Prostate gland (tissue), 2 donors: ENCODE measurements around the gene RPUSD1. TPM values are rescaled to one million over a fixed set of nuclear protein-coding genes. Genes with fewer than 3 reads are reported as not detected.
"Not testable (repeated sequence)": the region's sequence is repeated elsewhere in the genome, so short reads cannot be mapped to it uniquely, and the experiment has no call there.

Source experiments
- DNase-seq: peaks from one replicate; pipeline ENCODE4 v3.0.0-alpha.2; 2019; ENCODE audit warnings: low spot score
- H3K27ac ChIP-seq, 2 donors: fragments of 200-600 bp; sonication (generic); 2 replicates each; pipeline ENCODE4 v1.5.1; 2017 to 2019
- H3K27me3 ChIP-seq: fragments of 200-600 bp; sonication (generic); replicated peaks from 2 replicates; pipeline ENCODE4 v1.5.1; 2019; ENCODE audit not compliant: insufficient read depth
- H3K36me3 ChIP-seq, 2 donors: fragments of 200-600 bp; sonication (generic); 1 replicate in 1 of 2; 2 replicates in 1 of 2; pipeline versions ENCODE4 v1.5.1 to v1.8.1; 2017 to 2019
- H3K4me1 ChIP-seq: fragments of 200-600 bp; sonication (generic); replicated peaks from 2 replicates; pipeline ENCODE4 v1.5.1; 2019
- H3K4me3 ChIP-seq, 2 donors: fragments of 200-600 bp; sonication (generic); 2 replicates each; pipeline ENCODE4 v1.5.1; 2017 to 2019
- H3K9me3 ChIP-seq: fragments of 200-600 bp; sonication (generic); 2 replicates; pipeline ENCODE4 v1.5.1; 2017
- CTCF ChIP-seq, 4 experiments: fragments of 200-600 bp in 2 of 4; fragments of 450-650 bp in 2 of 4; sonication (generic) in 2 of 4; IDR thresholded peaks; 1 replicate in 3 of 4; 2 replicates in 1 of 4; pipeline ENCODE4 v1.5.1; 2016 to 2019; ENCODE audit warnings: antibody characterized with exemption in 4 of 4, mild to moderate bottlenecking in 2 of 4, moderate library complexity in 2 of 4
- POLR2A ChIP-seq: fragments of 450-650 bp; IDR thresholded peaks from one replicate; pipeline ENCODE4 v1.6.1; 2016; ENCODE audit warnings: antibody characterized with exemption, mild to moderate bottlenecking
- POLR2AphosphoS5 ChIP-seq: sonication (generic); formaldehyde crosslinking; IDR thresholded peaks from one replicate; pipeline ENCODE4 v1.6.1; 2017; ENCODE audit warnings: antibody characterized with exemption
- WGBS: methylation state at CpG from one replicate; pipeline ENCODE4 v1.1.5; 2018; 5-methylcytosine and 5-hydroxymethylcytosine counted together
- intact Hi-C: fragments of 100-400 bp; cut with DNase I; formaldehyde crosslinking; loops from one replicate; pipeline ENCODE4 v1.14.2; 2022
- total RNA-seq, 2 donors: library from RNA; depleted of rRNA; stranded (reverse); fragments of >200 nt; gene quantifications; one replicate each; pipeline ENCODE4 v1.1.0, GENCODE V29; 2016

The RPUSD1 gene
- total RNA-seq, 2 donors from 2014 or later, result 22.0 to 32.4 TPM

DNA sequence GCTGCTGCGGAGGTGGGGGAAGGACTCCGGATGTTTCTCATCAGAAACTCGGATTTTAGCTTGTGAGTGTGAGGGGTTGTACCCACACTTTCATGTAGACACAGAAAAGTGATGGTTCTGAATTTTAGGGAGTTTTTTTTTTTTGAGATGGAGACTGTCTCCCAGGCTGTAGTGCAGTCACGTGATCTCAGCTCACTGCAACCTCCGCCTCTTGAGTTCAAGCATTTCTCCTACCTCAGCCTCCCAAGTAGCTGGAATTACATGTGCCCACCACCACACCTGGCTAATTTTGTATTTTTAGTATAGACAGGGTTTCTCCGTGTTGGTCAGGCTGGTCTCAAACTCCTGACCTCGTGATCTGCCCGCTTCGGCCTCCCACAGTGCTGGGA is 34.7 kb upstream of the RPUSD1 start:
- Histone ChIP-seq H3K4me3 (no peak overlapping the region), H3K27ac (no peak overlapping the region), H3K27me3 (peaks cover 7% of the 10 kb centered on the region), H3K36me3 (no peaks in the 10 kb centered on the region), H3K9me3 (no peaks in the 10 kb centered on the region), H3K4me1 (no peaks in the 10 kb centered on the region)
- no peak for DNase-seq
- 94% methylated on average over 9 of the region's 9 CpGs for WGBS
- TF ChIP-seq CTCF (IDR thresholded peaks at IDR 0.05), result no peak
- TF ChIP-seq POLR2A, result no peak
- no peak for TF ChIP-seq POLR2AphosphoS5
- intact Hi-C loops, result no loop called here

- H3K9me3 ChIP-seq, result no peaks in the 10 kb centered on the region
- H3K27ac ChIP-seq, result no peak overlapping the region
- H3K4me1 ChIP-seq, result no peaks in the 10 kb centered on the region
- DNase-seq, result no peak
- no peak overlapping the region for H3K4me3 ChIP-seq
- H3K27me3 ChIP-seq, result peaks cover 8% of the 10 kb centered on the region
- TF ChIP-seq POLR2A (no peak), POLR2AphosphoS5 (no peak), CTCF (IDR thresholded peaks at IDR 0.05) (no peak)
- WGBS, result 82% methylated on average over 17 of the region's 21 CpGs
- no peaks in the 10 kb centered on the region for H3K36me3 ChIP-seq
- intact Hi-C loops, result no loop called here
These were observed 34.2 kb upstream of the RPUSD1 start for GRCh38 chr16:822174-822908.

DNA sequence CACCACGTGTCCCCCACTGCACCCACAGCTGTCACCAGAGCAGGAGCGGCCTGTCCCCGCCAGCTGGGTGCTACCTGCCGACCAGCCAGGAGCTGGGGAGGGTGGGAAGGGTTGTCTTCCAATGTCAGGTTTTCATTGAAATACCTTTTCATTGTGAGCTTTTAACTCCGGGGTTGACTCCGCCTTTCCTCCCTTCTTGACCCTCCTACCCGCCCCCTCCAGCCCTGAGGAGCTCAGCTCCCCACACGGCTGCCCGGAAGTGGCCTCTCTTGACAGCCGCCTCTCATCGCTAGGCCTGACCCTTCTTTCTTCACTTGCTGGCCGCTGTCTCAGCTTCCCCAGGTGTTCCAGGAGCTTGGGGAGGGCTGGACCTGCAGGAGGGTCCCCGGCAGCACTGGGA is 33.6 kb upstream of the RPUSD1 start:
- 60% methylated on average over 13 of the region's 13 CpGs for WGBS
- no peak for DNase-seq
- TF ChIP-seq CTCF (IDR thresholded peaks at IDR 0.05) (no peak), POLR2AphosphoS5 (no peak), POLR2A (no peak)
- Histone ChIP-seq H3K4me1 (no peaks in the 10 kb centered on the region), H3K4me3 (no peak overlapping the region), H3K27me3 (peaks cover 13% of the 10 kb centered on the region), H3K27ac (no peak overlapping the region), H3K36me3 (no peaks in the 10 kb centered on the region), H3K9me3 (no peaks in the 10 kb centered on the region)
- intact Hi-C loops, result no loop called here

DNA sequence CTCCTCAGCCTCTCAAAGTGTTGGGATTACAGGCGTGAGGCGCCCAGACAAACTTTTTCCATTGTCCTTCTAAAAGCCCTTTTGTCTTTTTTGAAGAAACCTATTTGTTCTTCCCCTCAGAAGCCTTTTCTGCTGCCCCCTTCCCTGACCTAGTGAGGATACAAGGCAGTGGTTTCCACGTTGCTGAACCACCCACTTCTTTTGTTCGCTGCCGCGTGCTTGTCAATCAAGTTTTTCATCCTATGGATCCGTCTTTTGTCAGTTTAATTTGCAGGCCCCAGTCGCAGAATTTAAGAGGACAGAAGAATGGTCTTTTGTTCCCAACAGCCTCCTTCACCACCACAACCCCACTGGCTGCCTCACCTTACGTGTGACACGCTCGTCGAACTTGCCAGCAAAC is 32.6 kb upstream of the RPUSD1 start:
- intact Hi-C loops, result no loop called here
- no peaks in the 10 kb centered on the region for H3K9me3 ChIP-seq
- 59% methylated on average over 12 of the region's 12 CpGs for WGBS
- H3K27me3 ChIP-seq, result peaks cover 14% of the 10 kb centered on the region
- H3K36me3 ChIP-seq, result no peaks in the 10 kb centered on the region
- H3K4me1 ChIP-seq, result no peaks in the 10 kb centered on the region
- no peak overlapping the region for H3K27ac ChIP-seq
- TF ChIP-seq POLR2AphosphoS5 (no peak), CTCF (IDR thresholded peaks at IDR 0.05) (no peak), POLR2A (no peak)
- no peak for DNase-seq
- no peak overlapping the region for H3K4me3 ChIP-seq

DNA sequence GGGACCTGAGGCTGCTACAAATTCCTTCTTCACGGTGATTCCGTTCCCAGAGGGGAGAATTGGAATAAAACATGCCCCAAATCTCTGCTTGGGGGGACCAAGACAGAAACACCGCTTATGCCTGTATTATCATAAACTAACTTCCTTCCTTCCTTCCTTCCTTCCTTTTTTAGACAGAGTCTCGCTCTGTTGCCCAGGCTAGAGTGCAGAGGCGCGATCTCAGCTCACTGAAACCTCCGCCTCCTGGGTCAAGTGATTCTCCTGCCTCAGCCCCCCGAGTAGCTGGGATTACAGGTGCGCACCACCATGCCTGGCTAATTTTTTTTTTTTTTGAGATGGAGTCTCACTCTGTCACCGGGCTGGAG is 31.8 kb upstream of the RPUSD1 start:
- H3K27me3 ChIP-seq, result peaks cover 14% of the 10 kb centered on the region
- H3K9me3 ChIP-seq, intact Hi-C loops, DNase-seq, H3K27ac ChIP-seq, H3K36me3 ChIP-seq, H3K4me1 ChIP-seq, H3K4me3 ChIP-seq: not testable (repeated sequence)
- 77% methylated on average over 10 of the region's 10 CpGs for WGBS
